ENCODE results near the gene TPD52L1. TPM values are rescaled to one million over a fixed set of nuclear protein-coding genes. Genes with fewer than 3 reads are reported as not detected.

TPD52L1 gene
- total RNA-seq, 1 experiment from 2014 or later: 12.4 TPM

GRCh38 chr6:125222531-125223455 lies 69.2 kb downstream of the TPD52L1 start:
- no peak for DNase-seq (ENCODE audit: low spot score)
- ATAC-seq: no peak
- H3K9me3 Mint-ChIP-seq: no peaks in the 10 kb centered on the region
- H3K36me3 Mint-ChIP-seq: no peaks in the 10 kb centered on the region
- H3K27ac Mint-ChIP-seq: no peak overlapping the region
- ChIA-PET CTCF (interaction anchor here (1.2 kb wide), 1 partner anchor 9 kb away, joined by 3 read pairs; no protein-coding TSS in a partner anchor), POLR2A (no interaction called here)
- TF ChIP-seq FOXJ3 (CRISPR knock-in tag; IDR thresholded peaks at IDR 0.05; ENCODE audit: borderline replicate concordance): no peak
- TF ChIP-seq HMGXB4 (CRISPR knock-in tag; IDR thresholded peaks at IDR 0.05): no peak
- no peak for TF ChIP-seq SP1 (CRISPR knock-in tag; conservative IDR thresholded peaks at IDR 0.05)
- TF ChIP-seq IRF1 (CRISPR knock-in tag; IDR thresholded peaks at IDR 0.05): no peak
- TF ChIP-seq TCF7 (CRISPR knock-in tag; IDR thresholded peaks at IDR 0.05; ENCODE audit: low read depth): no peak
- TF ChIP-seq ZNF423 (CRISPR knock-in tag; IDR thresholded peaks at IDR 0.05): no peak
- TF ChIP-seq TEAD1 (CRISPR knock-in tag; IDR thresholded peaks at IDR 0.05): no peak
- TF ChIP-seq MLX (CRISPR knock-in tag; IDR thresholded peaks at IDR 0.05): no peak
- no peak for TF ChIP-seq ZNF281 (CRISPR knock-in tag; IDR thresholded peaks at IDR 0.05)
- no peak for TF ChIP-seq USF1 (CRISPR knock-in tag; IDR thresholded peaks at IDR 0.05)
- H3K4me1 Mint-ChIP-seq: peaks cover 15% of the 10 kb centered on the region
- H3K4me3 Mint-ChIP-seq: no peak overlapping the region
- no peaks in the 10 kb centered on the region; the same call in 1 of the 2 replicates for H3K27me3 Mint-ChIP-seq (ENCODE audit: low read depth)

GRCh38 chr6:125224231-125224861 lies 70.8 kb downstream of the TPD52L1 start:
- H3K27me3 Mint-ChIP-seq (ENCODE audit: low read depth): no peaks in the 10 kb centered on the region; the same call in 1 of the 2 replicates
- DNase-seq (ENCODE audit: low spot score): no peak
- H3K27ac Mint-ChIP-seq: no peak overlapping the region
- ChIA-PET POLR2A (no interaction called here), CTCF (interaction anchor here (1.3 kb wide), 1 partner anchor 71 kb away, joined by 3 read pairs; the partner anchor contains the start of gene TPD52L1)
- H3K36me3 Mint-ChIP-seq: no peaks in the 10 kb centered on the region
- no peak overlapping the region for H3K4me3 Mint-ChIP-seq
- ATAC-seq: no peak
- H3K4me1 Mint-ChIP-seq: peaks cover 9% of the 10 kb centered on the region
- no peaks in the 10 kb centered on the region for H3K9me3 Mint-ChIP-seq
- TF ChIP-seq PRRX2 (CRISPR knock-in tag; IDR thresholded peaks at IDR 0.05) (no peak), PRDM15 (CRISPR knock-in tag; IDR thresholded peaks at IDR 0.05) (no peak), CTCF (IDR thresholded peaks at IDR 0.05) (no peak), ZNF219 (CRISPR knock-in tag; IDR thresholded peaks at IDR 0.05; ENCODE audit: borderline replicate concordance) (no peak), NFYB (CRISPR knock-in tag; conservative IDR thresholded peaks at IDR 0.05; ENCODE audit: low read depth) (no peak), ZNF416 (CRISPR knock-in tag; IDR thresholded peaks at IDR 0.05) (no peak), ATF1 (CRISPR knock-in tag; IDR thresholded peaks at IDR 0.05) (no peak), NR3C1 (CRISPR knock-in tag; conservative IDR thresholded peaks at IDR 0.05; ENCODE audit: low read depth) (no peak)

Data from WTC11 (cell line).